ENCODE results near the gene AFF3.
"Not testable (repeated sequence)": the region's sequence is repeated elsewhere in the genome, so short reads cannot be mapped to it uniquely, and the experiment has no call there.

DNA sequence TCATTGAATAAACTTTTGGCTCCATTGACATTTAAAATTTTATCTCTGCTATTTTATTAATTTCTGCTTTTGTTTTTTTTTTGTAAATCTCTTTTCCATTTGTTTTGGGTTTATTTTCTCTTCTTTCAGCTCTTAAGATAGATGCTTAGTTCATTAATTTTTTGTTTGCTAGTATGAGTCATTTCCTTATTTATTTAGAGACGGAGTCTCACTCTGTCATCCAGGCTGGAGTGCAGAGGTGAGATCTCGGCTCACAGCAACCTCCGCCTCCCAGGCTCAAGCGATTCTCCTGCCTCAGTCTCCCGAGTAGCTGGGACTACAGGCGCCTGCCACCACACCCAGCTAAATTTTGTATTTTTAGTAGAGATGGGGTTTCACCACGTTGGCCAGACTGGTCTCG is 407.1 kb downstream of the AFF3 start:
- not testable (repeated sequence) for TF ChIP-seq POLR2A (IDR thresholded peaks at IDR 0.05; ENCODE audit: borderline replicate concordance, extremely low read depth, insufficient read depth, insufficient read length)
- TF ChIP-seq, protein P1, sequence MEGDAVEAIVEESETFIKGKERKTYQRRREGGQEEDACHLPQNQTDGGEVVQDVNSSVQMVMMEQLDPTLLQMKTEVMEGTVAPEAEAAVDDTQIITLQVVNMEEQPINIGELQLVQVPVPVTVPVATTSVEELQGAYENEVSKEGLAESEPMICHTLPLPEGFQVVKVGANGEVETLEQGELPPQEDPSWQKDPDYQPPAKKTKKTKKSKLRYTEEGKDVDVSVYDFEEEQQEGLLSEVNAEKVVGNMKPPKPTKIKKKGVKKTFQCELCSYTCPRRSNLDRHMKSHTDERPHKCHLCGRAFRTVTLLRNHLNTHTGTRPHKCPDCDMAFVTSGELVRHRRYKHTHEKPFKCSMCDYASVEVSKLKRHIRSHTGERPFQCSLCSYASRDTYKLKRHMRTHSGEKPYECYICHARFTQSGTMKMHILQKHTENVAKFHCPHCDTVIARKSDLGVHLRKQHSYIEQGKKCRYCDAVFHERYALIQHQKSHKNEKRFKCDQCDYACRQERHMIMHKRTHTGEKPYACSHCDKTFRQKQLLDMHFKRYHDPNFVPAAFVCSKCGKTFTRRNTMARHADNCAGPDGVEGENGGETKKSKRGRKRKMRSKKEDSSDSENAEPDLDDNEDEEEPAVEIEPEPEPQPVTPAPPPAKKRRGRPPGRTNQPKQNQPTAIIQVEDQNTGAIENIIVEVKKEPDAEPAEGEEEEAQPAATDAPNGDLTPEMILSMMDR (IDR thresholded peaks at IDR 0.05 in 2 of 3, conservative IDR thresholded peaks at IDR 0.05 in 1 of 3; ENCODE audit: borderline replicate concordance in 1 of 3, insufficient read depth in 1 of 3, low read depth in 2 of 3, low read length in 2 of 3): not testable (repeated sequence)

Measured in HCT116 (cell line).